Measurements from ENCODE around the gene EEA1. TPM values are rescaled to one million over a fixed set of nuclear protein-coding genes. Genes with fewer than 3 reads are reported as not detected.

Gene EEA1
- total RNA-seq, 1 donor from 2014 or later: 22.1 TPM

- no peak for ATAC-seq (ENCODE audit: poor library complexity)
- intact Hi-C loops (cut with DNase I): no loop called here
- DNase-seq: no peak
These were observed 14.6 kb upstream of the EEA1 start for GRCh38 chr12:92943482-92944250.

GRCh38 chr12:92942905-92943304, 13.8 kb upstream of the EEA1 start:
- intact Hi-C loops (cut with DNase I): no loop called here
- ATAC-seq (ENCODE audit: poor library complexity) (no peak), DNase-seq (no peak)

DNA sequence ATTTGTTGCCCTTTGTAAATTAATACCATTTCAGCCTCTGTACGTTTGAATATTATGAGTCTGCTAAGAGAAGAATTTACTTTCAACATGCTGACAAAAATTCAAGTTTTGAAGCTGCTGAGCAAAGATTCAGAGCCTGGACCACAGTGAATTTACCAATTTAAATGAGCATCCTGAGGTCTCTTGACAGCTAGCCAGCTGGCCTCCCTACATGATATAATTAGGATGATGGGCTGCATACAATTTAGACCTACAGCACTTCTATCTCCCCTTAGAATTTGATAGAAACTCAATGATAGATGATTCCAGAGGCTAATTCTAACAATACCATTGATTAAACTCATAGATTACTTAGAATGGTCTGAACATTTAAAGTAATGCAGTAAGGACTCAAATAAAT, 10.0 kb upstream of the EEA1 start:
- intact Hi-C loops (cut with DNase I): no loop called here
- DNase-seq: no peak
- no peak for ATAC-seq (ENCODE audit: poor library complexity)

DNA sequence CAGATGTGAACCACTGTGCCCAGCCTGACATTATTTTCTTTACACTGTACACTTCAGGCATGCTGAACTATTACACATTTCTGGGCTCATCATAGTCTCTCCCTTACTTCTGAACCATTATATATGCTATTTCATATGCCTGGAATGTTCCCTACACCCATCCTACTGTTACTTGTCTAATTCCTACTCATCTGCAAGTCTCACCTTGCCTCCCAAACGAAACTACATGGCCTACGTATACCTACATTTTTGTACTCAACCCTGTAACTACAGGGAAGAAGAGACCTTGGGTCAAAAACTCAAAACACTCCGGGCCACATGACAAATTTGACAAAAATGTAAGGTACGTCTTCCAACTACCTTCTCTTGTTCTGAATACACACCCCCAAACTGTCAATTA, 9.5 kb upstream of the EEA1 start:
- intact Hi-C loops (cut with DNase I): no loop called here
- ATAC-seq (ENCODE audit: poor library complexity) (no peak), DNase-seq (no peak)

DNA sequence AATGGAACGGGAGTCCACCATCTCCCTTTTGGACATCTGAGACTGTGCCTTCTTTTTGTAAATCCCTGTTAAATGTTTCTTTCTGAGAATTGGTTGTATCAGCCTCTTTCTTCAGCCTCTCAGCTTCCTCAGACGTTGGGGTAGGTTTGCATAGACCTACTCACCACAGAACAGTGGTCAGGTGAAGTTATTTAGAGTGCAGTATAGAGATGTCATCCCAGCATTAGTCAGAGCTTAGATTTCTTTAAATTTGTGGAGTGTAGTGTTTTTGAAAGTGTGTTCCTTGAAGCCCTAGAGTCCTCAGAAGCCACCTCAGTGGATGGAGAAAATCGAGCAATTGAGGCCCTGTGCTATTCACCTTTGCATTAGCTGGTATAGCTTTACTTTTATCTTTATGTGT, 8.9 kb upstream of the EEA1 start:
- no peak for ATAC-seq (ENCODE audit: poor library complexity)
- intact Hi-C loops (cut with DNase I): no loop called here
- no peak for DNase-seq

- no peak for DNase-seq
- ATAC-seq (ENCODE audit: poor library complexity): no peak
- intact Hi-C loops (cut with DNase I): no loop called here
These were observed 4.5 kb upstream of the EEA1 start for GRCh38 chr12:92933606-92934005.

DNA sequence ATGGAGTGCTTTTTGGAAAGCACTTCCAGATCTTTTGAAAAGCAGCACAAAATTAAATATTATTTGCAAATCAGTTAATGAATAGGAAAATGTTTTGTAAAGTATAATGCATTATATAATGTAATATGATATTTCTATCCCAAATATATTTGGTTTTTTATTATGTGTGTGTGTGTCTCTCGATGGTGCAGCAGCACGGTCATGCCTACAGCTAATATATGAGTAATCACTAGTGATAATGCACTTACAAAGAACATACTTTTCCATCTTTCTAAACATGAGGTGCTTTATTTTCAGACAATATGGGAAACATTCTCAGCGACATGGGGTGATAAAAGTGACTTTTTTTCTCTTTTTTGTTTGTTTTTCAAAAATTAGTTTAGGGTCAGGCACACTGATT, 1.3 kb upstream of the EEA1 start:
- DNase-seq (no peak), ATAC-seq (ENCODE audit: poor library complexity) (no peak)
- intact Hi-C loops (cut with DNase I): no loop called here

GRCh38 chr12:92929983-92930382, 888 bp upstream of the EEA1 start:
- intact Hi-C loops (cut with DNase I): no loop called here
- ATAC-seq (ENCODE audit: poor library complexity) (no peak), DNase-seq (no peak)

- intact Hi-C loops (cut with DNase I): no loop called here
- ATAC-seq (ENCODE audit: poor library complexity) (peak; percentile 54), DNase-seq (peak; percentile 69)
These were observed 604 bp downstream of the EEA1 start for GRCh38 chr12:92928421-92928961.

DNA sequence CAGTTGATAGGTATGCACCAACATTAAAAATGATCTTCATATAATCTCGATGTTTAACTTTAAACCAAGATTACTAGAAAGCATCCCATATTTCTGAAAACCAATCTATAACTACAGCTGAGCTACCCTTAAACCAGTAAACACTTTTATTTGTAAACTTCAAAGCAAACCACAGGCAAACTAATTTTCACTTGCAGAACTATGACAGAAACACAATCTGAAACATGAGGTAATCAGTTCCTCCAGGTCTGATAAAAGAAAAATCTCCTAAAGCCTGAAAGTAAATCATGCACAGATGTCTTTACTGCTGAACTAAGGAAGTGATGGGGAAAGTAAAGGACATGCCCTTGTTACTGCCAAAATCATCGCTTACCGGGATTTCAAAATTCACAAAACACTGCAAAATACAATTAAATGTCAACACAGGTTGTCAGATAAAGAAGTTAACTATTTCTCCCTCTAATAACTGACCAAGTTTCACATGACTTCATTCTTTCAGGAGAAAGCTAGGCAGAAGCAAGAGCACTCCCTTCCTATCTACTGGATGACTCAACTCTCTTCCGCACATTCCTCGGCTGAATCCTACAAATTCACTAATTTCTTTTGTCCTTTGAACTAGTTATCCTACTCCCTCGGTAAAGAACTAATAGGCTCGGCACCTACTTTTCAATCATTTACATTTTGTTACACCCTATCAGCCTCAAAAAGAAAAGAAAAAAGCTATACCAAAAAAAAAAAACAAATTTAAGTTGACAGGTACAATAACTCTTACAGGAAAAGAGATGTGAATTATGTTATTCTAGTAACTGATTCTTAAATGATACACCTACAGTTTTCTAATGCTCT, 1.4 kb downstream of the EEA1 start:
- DNase-seq (no peak), ATAC-seq (ENCODE audit: poor library complexity) (no peak)
- intact Hi-C loops (cut with DNase I): no loop called here

- intact Hi-C loops (cut with DNase I): no loop called here
- DNase-seq (no peak), ATAC-seq (ENCODE audit: poor library complexity) (no peak)
These were observed 2.0 kb downstream of the EEA1 start for GRCh38 chr12:92927055-92927435.

- intact Hi-C loops (cut with DNase I): no loop called here
- DNase-seq (no peak), ATAC-seq (ENCODE audit: poor library complexity) (no peak)
These were observed 2.5 kb downstream of the EEA1 start for GRCh38 chr12:92926549-92926948.

DNA sequence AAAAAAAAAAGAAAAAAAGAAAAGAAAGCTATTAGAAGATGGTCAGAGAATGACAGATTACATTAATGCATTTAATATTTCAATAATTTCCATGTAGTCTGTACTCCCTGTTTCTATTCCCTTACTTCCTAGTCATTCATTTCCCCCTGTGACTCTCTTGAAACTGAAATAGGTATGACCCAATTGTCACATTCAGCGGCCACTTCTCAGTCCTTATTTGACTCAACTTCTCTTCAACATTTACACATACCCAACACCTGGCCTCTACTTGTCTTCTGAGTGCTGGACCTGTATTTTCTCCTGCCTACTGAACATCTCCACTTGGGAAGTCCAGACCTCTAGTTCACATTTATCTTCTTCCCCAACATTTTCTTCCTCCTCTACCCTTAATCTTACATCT, 7.2 kb downstream of the EEA1 start:
- no peak for DNase-seq
- intact Hi-C loops (cut with DNase I): no loop called here
- no peak for ATAC-seq (ENCODE audit: poor library complexity)

DNA sequence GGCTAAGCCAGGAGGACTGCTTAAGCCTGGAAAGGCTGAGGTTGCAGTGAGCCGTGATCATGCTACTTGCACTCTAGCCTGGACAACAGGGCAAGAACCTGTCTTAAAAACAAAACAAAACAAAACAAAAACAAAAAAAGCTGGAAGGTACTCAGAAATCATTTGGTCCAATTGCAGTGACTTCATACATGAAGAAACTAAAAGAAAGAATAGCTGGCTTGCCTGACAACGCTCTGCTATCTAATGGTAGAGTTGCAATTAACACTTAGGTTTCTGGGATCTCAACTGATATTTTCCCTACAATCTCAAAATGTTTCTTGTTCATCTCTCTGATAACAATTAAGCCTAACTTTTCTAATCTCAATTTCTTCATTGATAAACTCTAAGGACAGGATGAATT, 13.7 kb downstream of the EEA1 start:
- DNase-seq: no peak
- intact Hi-C loops (cut with DNase I): no loop called here
- no peak for ATAC-seq (ENCODE audit: poor library complexity)

DNA sequence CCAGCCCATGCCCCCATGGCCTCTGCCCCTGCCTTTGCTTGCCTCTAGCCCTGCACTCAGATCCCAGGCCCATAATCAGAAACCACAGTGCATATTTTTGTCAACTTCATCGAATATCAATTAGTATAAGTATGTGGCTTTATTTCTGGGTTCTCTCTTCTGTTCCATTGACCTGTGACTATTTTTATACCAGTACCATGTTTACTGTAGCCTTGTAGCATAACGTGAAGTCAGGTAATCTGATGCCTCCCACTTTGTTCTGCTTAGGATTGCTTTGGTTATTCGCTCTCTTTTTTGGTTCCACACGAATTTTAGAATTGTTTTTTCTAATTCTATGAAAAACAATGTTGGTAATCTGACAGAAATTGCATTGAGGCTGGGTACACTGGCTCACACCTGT, 14.9 kb downstream of the EEA1 start:
- DNase-seq (no peak), ATAC-seq (ENCODE audit: poor library complexity) (no peak)
- intact Hi-C loops (cut with DNase I): no loop called here

- intact Hi-C loops (cut with DNase I): no loop called here
- ATAC-seq (ENCODE audit: poor library complexity) (no peak), DNase-seq (no peak)
These were observed 16.4 kb downstream of the EEA1 start for GRCh38 chr12:92912672-92913071.

GRCh38 chr12:92912052-92912451, 17.0 kb downstream of the EEA1 start:
- DNase-seq: no peak
- no peak for ATAC-seq (ENCODE audit: poor library complexity)
- intact Hi-C loops (cut with DNase I): no loop called here

- intact Hi-C loops (cut with DNase I): no loop called here
- ATAC-seq (ENCODE audit: poor library complexity) (peak; percentile 51), DNase-seq (no peak)
These were observed 17.8 kb downstream of the EEA1 start for GRCh38 chr12:92911339-92911738.

DNA sequence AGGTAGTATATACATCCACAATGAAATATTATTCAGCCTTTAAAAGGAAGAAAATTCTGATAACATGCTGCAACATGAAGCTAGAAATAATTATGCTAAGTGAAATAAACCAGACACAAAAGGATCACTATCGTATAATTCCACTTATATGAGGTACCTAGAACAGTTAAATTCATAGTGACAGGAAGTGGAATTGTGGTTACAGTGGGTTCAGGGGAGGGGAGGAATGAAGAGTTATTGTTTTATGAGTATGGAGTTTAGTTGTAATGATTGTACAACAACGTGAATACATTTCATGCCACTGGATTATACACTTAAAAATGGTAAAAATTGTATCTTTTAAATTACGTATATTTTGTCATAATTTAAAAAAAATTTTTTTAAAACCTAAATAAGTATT, 21.0 kb downstream of the EEA1 start:
- ATAC-seq (ENCODE audit: poor library complexity): no peak
- intact Hi-C loops (cut with DNase I): no loop called here
- no peak for DNase-seq

All from Right ventricle myocardium superior (tissue), 1 donor.